K562 (cell line): Measurements from ENCODE around the gene STRA8.

Experiments used
- HCFC1 ChIP-seq: IDR thresholded peaks from 2 replicates; pipeline ENCODE4 v1.6.1; 2012; ENCODE audit warnings: low read depth, low read length, improper control_type of control experiment
- MTA1 ChIP-seq: fragments of 450-650 bp; IDR thresholded peaks from 2 replicates; pipeline ENCODE4 v1.6.1; 2017; ENCODE audit warnings: borderline replicate concordance
- PURB ChIP-seq: sonication (generic); formaldehyde crosslinking; IDR thresholded peaks from 2 replicates; pipeline ENCODE4 v1.9.0; 2021; ENCODE audit warnings: low read depth, mild to moderate bottlenecking, missing genetic modification reagents
- SNIP1 ChIP-seq: fragments of 450-650 bp; IDR thresholded peaks from 2 replicates; pipeline ENCODE4 v1.7.1; 2017; ENCODE audit warnings: low read depth, mild to moderate bottlenecking
- TF ChIP-seq, protein P1 (sequence below): fragments of 250-450 bp; sonication (Bioruptor Pico); IDR thresholded peaks from 2 replicates; pipeline ENCODE4 v1.4.0; 2020

DNA sequence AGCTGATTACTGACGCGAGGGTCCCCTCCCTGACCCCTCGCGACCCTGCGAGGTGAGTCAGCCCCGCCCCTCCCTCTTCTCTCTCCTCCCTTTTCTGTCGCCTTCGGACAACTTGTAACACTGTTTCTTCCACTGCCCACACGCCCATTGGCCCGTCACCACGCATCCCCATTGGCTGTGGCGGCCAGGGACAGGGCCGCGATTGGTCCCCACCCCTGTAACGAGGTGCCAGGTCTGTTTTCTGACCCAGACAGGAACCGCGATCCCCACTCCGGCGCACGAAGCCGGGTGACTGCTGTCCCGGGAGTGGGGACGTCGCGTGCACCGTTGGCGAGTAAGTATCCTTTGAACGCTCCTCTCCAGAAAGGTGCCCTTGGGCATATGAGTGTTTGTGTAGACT, at the start of gene STRA8:
- TF ChIP-seq MTA1 = no peak
- TF ChIP-seq SNIP1 = no peak
- no peak for TF ChIP-seq HCFC1
- TF ChIP-seq, protein P1, sequence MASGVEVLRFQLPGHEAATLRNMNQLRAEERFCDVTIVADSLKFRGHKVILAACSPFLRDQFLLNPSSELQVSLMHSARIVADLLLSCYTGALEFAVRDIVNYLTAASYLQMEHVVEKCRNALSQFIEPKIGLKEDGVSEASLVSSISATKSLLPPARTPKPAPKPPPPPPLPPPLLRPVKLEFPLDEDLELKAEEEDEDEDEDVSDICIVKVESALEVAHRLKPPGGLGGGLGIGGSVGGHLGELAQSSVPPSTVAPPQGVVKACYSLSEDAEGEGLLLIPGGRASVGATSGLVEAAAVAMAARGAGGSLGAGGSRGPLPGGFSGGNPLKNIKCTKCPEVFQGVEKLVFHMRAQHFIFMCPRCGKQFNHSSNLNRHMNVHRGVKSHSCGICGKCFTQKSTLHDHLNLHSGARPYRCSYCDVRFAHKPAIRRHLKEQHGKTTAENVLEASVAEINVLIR (CRISPR knock-in tag) = no peak
- TF ChIP-seq PURB (CRISPR knock-in tag) = no peak
